ENCODE measurements around the gene SPEM3. TPM values are rescaled to one million over a fixed set of nuclear protein-coding genes. Genes with fewer than 3 reads are reported as not detected.

Gene SPEM3
- total and polyA plus RNA-seq, 2 of the 13 experiments (the other 11 are each of a cell fraction or from before 2014, with no cell fraction given): not detected

- TF ChIP-seq TCF7L2 (IDR thresholded peaks at IDR 0.05; ENCODE audit: low read depth, low read length) (no peak), ZZZ3 (CRISPR knock-in tag; IDR thresholded peaks at IDR 0.05; ENCODE audit: borderline replicate concordance) (0 out of 2 replicates have a peak, but pooled peaks have one; percentile 36), ZNF451 (CRISPR knock-in tag; IDR thresholded peaks at IDR 0.05) (peak; percentile 67; the same call in 1 of the 2 replicates), SP140L (CRISPR knock-in tag; IDR thresholded peaks at IDR 0.05; ENCODE audit: borderline replicate concordance) (no peak), ZNF512 (CRISPR knock-in tag; IDR thresholded peaks at IDR 0.05) (no peak), TCF12 (IDR thresholded peaks at IDR 0.05) (no peak), TCF12 (CRISPR knock-in tag; IDR thresholded peaks at IDR 0.05) (no peak), ZNF740 (CRISPR knock-in tag; IDR thresholded peaks at IDR 0.05) (no peak), NKX3-1 (CRISPR knock-in tag; IDR thresholded peaks at IDR 0.05) (no peak), SETDB1 (CRISPR knock-in tag; IDR thresholded peaks at IDR 0.05; ENCODE audit: borderline replicate concordance) (no peak), HOXA3 (CRISPR knock-in tag; IDR thresholded peaks at IDR 0.05) (peak; percentile 65; the same call in 1 of the 2 replicates), NR2F1 (CRISPR knock-in tag; IDR thresholded peaks at IDR 0.05) (peak in 1 of 2 experiments; percentile 69; a peak in 1 of 4 replicates), ZNF503 (CRISPR knock-in tag; IDR thresholded peaks at IDR 0.05) (no peak), MYPOP (CRISPR knock-in tag; IDR thresholded peaks at IDR 0.05) (peak; percentile 87; the same call in 1 of the 2 replicates), SNRNP70 (IDR thresholded peaks at IDR 0.05; ENCODE audit: low read depth, low read length) (no peak), ZNF572 (CRISPR knock-in tag; IDR thresholded peaks at IDR 0.05) (no peak), CHD2 (IDR thresholded peaks at IDR 0.05; ENCODE audit: low read depth, low read length) (no peak), ZNF639 (CRISPR knock-in tag; conservative IDR thresholded peaks at IDR 0.05) (no peak), ATRX (CRISPR knock-in tag; IDR thresholded peaks at IDR 0.05; ENCODE audit: borderline replicate concordance) (no peak), RORA (CRISPR knock-in tag; IDR thresholded peaks at IDR 0.05) (no peak)
These were observed 16.3 kb downstream of the SPEM3 start, which contains the start of gene CHRNB1 (continued) for GRCh38 chr17:7444682-7445618.

All from HepG2 (cell line).